ENCODE results near the gene CDNF. TPM values are rescaled to one million over a fixed set of nuclear protein-coding genes. Genes with fewer than 3 reads are reported as not detected.
"Not testable (repeated sequence)": the region's sequence is repeated elsewhere in the genome, so short reads cannot be mapped to it uniquely, and the experiment has no call there.

The CDNF gene
- total RNA-seq, 1 donor from 2014 or later, result 1.3 TPM

- Histone ChIP-seq H3K4me1 (peaks cover 4% of the 10 kb centered on the region), H3K27ac (no peak overlapping the region), H3K4me3 (no peak overlapping the region), H3K9me3 (no peaks in the 10 kb centered on the region), H3K27me3 (ENCODE audit: low read depth) (no peaks in the 10 kb centered on the region), H3K36me3 (no peaks in the 10 kb centered on the region)
- ATAC-seq (no peak), DNase-seq (no peak)
- intact Hi-C loops (cut with DNase I), result loop anchor here (10.0 kb wide), 1 partner anchor 329 kb away; no protein-coding TSS in a partner anchor
- no peak for TF ChIP-seq CTCF (IDR thresholded peaks at IDR 0.05)
Measured at GRCh38 chr10:14823966-14824365, 13.9 kb downstream of the CDNF start.

GRCh38 chr10:14822879-14823755, 14.7 kb downstream of the CDNF start:
- ATAC-seq (peak in 1 of 2 donors; percentile 71), DNase-seq (no peak)
- peak; percentile 64 for TF ChIP-seq CTCF (IDR thresholded peaks at IDR 0.05)
- Histone ChIP-seq H3K36me3 (no peaks in the 10 kb centered on the region), H3K9me3 (no peaks in the 10 kb centered on the region), H3K27ac (no peak overlapping the region), H3K27me3 (ENCODE audit: low read depth) (no peaks in the 10 kb centered on the region), H3K4me1 (peaks cover 4% of the 10 kb centered on the region), H3K4me3 (no peak overlapping the region)
- intact Hi-C loops (cut with DNase I), result loop anchor here (10.0 kb wide), 1 partner anchor 328 kb away; no protein-coding TSS in a partner anchor

DNA sequence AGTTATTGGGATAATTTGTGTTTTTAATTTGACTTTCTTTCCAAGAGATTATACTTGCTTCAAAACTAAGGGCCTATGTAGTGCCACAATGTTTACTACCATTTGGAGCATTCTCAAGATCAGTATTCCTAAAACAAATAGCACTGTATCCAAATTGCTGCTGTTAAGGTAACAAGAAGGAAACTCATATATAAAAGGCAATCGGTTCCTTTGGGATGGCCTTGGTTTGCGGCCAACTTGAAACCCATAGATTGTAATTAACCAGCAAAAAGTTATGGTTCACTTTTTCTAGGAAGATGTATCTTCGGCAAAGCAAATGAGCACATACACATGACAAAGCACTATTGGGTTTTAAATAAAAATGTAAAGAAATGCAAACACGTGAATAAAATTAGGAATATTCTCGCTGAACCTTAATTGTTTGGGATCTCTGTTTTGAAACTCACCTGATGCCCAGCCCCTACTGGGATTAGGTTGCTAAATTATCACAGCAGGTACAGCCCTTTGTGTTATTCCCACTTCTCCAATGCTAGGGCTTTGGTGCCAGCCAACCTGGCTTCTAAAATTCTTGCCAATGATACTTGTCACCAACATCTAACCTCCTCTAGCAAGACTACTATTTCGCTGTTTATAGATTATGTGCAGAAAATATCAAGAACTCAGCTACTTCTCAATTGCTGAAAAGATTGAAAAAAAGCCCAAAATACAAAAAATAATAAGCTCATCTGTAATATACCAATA, 16.0 kb downstream of the CDNF start:
- DNase-seq (no peak), ATAC-seq (no peak)
- H3K4me1 ChIP-seq, result peaks cover 4% of the 10 kb centered on the region
- no peaks in the 10 kb centered on the region for H3K27me3 ChIP-seq (ENCODE audit: low read depth)
- H3K36me3 ChIP-seq, result no peaks in the 10 kb centered on the region
- no peak for TF ChIP-seq CTCF (IDR thresholded peaks at IDR 0.05)
- H3K4me3 ChIP-seq, result no peak overlapping the region
- no peak overlapping the region for H3K27ac ChIP-seq
- intact Hi-C loops (cut with DNase I), result loop anchor here (10.0 kb wide), 1 partner anchor 327 kb away; no protein-coding TSS in a partner anchor
- no peaks in the 10 kb centered on the region for H3K9me3 ChIP-seq

GRCh38 chr10:14820775-14821154, 17.1 kb downstream of the CDNF start:
- Histone ChIP-seq H3K9me3 (no peaks in the 10 kb centered on the region), H3K4me3 (no peak overlapping the region), H3K4me1 (peaks cover 4% of the 10 kb centered on the region), H3K27me3 (ENCODE audit: low read depth) (no peaks in the 10 kb centered on the region), H3K36me3 (no peaks in the 10 kb centered on the region), H3K27ac (no peak overlapping the region)
- intact Hi-C loops (cut with DNase I), result loop anchor here (10.0 kb wide), 1 partner anchor 326 kb away; no protein-coding TSS in a partner anchor
- DNase-seq, result no peak
- no peak for TF ChIP-seq CTCF (IDR thresholded peaks at IDR 0.05)
- ATAC-seq, result no peak

DNA sequence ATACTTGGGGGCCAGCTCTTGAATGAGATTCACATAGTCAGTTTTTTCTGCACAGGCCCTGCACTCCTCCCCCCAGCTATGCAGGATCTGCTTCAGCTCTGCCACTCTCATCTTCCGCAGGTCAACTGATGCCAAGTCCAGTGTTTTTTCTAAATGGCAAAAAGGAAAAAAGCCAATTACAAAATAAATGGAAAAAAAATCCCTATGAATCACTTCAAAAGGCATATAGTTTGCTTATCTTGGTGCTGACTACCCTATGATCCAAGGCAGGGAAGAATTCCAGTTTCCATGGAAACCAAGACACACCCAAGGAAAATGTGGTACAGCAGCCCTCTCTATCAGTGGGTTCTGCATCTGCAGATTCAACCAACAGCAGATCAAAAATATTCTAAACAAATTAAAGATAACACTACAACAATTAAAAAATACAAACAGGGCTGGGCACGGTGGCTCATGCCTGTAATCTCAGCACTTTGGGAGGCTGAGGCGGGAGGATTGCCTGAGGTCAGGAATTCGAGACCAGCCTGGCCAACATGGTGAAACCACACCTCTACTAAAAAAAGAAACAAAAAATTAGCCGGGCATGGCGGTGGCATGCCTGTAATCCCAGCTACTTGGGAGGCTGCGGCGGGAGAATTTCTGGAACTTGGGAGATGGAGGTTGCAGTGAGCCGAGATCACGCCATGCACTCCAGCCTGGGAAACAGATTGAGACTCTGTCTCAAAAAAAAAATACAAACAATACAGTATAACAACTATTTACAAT, 17.6 kb downstream of the CDNF start:
- TF ChIP-seq CTCF (IDR thresholded peaks at IDR 0.05), result no peak
- H3K36me3 ChIP-seq, result no peaks in the 10 kb centered on the region
- H3K27me3 ChIP-seq (ENCODE audit: low read depth), result no peaks in the 10 kb centered on the region
- DNase-seq (no peak), ATAC-seq (no peak)
- intact Hi-C loops (cut with DNase I), result loop anchor here (10.0 kb wide), 1 partner anchor 325 kb away; no protein-coding TSS in a partner anchor
- no peak overlapping the region for H3K27ac ChIP-seq
- no peaks in the 10 kb centered on the region for H3K9me3 ChIP-seq
- no peak overlapping the region for H3K4me3 ChIP-seq
- H3K4me1 ChIP-seq, result peaks cover 4% of the 10 kb centered on the region

DNA sequence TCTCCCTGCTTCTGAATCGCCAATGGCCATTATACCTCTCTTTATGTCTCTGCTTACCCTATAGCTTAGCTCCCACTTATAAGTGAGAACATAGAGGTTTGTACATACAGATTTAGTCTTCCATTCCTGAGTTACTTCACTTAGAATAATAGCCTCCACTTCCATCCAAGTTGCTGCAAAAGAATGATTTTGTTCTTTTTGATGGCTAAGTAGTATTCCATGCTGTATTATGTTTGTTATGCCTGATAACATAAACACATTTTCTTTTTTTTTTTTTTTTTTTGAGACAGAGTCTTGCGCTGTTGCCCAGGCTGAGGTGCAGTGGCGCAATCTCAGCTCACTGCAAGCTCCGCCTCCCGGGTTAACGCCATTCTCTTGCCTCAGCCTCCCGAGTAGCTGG, 21.1 kb downstream of the CDNF start:
- not testable (repeated sequence) for DNase-seq, ATAC-seq

More for the DNA sequence above, 21.1 kb downstream of the CDNF start:
- H3K27me3 ChIP-seq (ENCODE audit: low read depth); intact Hi-C loops (cut with DNase I); H3K4me3 ChIP-seq; H3K4me1 ChIP-seq; H3K9me3 ChIP-seq; H3K27ac ChIP-seq; H3K36me3 ChIP-seq: not testable (repeated sequence)
